ENCODE results near the gene SQSTM1.

The SQSTM1 gene

GRCh38 chr5:179872055-179872827 is 51.5 kb downstream of the SQSTM1 start:
- DNase-seq (ENCODE audit: low read depth in 2 of 2, low spot score in 1 of 2) = no peak

GRCh38 chr5:179872828-179873575 is 52.3 kb downstream of the SQSTM1 start:
- DNase-seq (ENCODE audit: low read depth in 2 of 2, low spot score in 1 of 2) = no peak

- DNase-seq (ENCODE audit: low read depth in 2 of 2, low spot score in 1 of 2) = no peak
Measured at GRCh38 chr5:179873588-179874110, 52.9 kb downstream of the SQSTM1 start.

GRCh38 chr5:179874136-179874535 is 53.4 kb downstream of the SQSTM1 start:
- no peak for DNase-seq (ENCODE audit: low read depth in 2 of 2, low spot score in 1 of 2)

GRCh38 chr5:179874536-179875292 is 54.0 kb downstream of the SQSTM1 start:
- DNase-seq (ENCODE audit: low read depth in 2 of 2, low spot score in 1 of 2) = no peak

GRCh38 chr5:179875741-179876609 is 55.3 kb downstream of the SQSTM1 start:
- no peak for DNase-seq (ENCODE audit: low read depth in 2 of 2, low spot score in 1 of 2)

- no peak for DNase-seq (ENCODE audit: low read depth in 2 of 2, low spot score in 1 of 2)
Measured at GRCh38 chr5:179876610-179876952, 55.9 kb downstream of the SQSTM1 start.

- no peak for DNase-seq (ENCODE audit: low read depth in 2 of 2, low spot score in 1 of 2)
Measured at GRCh38 chr5:179878222-179879002, 57.7 kb downstream of the SQSTM1 start.

GRCh38 chr5:179879003-179879689 is 58.4 kb downstream of the SQSTM1 start:
- DNase-seq (ENCODE audit: low read depth in 2 of 2, low spot score in 1 of 2) = no peak

- DNase-seq (ENCODE audit: low read depth in 2 of 2, low spot score in 1 of 2) = no peak
Measured at GRCh38 chr5:179879690-179880010, 58.9 kb downstream of the SQSTM1 start.

GRCh38 chr5:179880066-179880650 is 59.5 kb downstream of the SQSTM1 start:
- no peak for DNase-seq (ENCODE audit: low read depth in 2 of 2, low spot score in 1 of 2)

- DNase-seq (ENCODE audit: low read depth in 2 of 2, low spot score in 1 of 2) = no peak
Measured at GRCh38 chr5:179880848-179881590, 60.3 kb downstream of the SQSTM1 start.

- DNase-seq (ENCODE audit: low read depth in 2 of 2, low spot score in 1 of 2) = no peak
Measured at GRCh38 chr5:179882338-179882737, 61.6 kb downstream of the SQSTM1 start.

- DNase-seq (ENCODE audit: low read depth in 2 of 2, low spot score in 1 of 2) = no peak
Measured at GRCh38 chr5:179883163-179883562, 62.5 kb downstream of the SQSTM1 start.

- DNase-seq (ENCODE audit: low read depth in 2 of 2, low spot score in 1 of 2) = no peak
Measured at GRCh38 chr5:179885491-179886090, 64.9 kb downstream of the SQSTM1 start.

GRCh38 chr5:179886190-179886911 is 65.6 kb downstream of the SQSTM1 start:
- DNase-seq (ENCODE audit: low read depth in 2 of 2, low spot score in 1 of 2) = no peak

GRCh38 chr5:179887095-179887494 is 66.4 kb downstream of the SQSTM1 start:
- no peak for DNase-seq (ENCODE audit: low read depth in 2 of 2, low spot score in 1 of 2)
